K562 (cell line): ENCODE data around the gene TMEM131L. TPM values are rescaled to one million over a fixed set of nuclear protein-coding genes. Genes with fewer than 3 reads are reported as not detected.

Experiments
- ATAC-seq: fragments of 200-7000 bp; cut with Tn5 transposase; 3 replicates; pipeline ENCODE4 v1.9.1; 2020; ENCODE audit warnings: moderate library complexity
- BruUV-seq: library from RNA; stranded (reverse); fragments of 400-500 nt; replicated peaks from 2 replicates; lab custom pipeline; 2021; lab: Mats Ljungman, UMichigan
- CTCF ChIA-PET: fragments of 300-600 bp; formaldehyde crosslinking; extraction: SDS; loops from one replicate; lab custom pipeline; 2021; ENCODE audit warnings: low intra/inter-chr PET ratio; lab: Yijun Ruan, JAX
- POLR2A ChIA-PET: fragments of 300-600, 350-650 bp; sonication (Branson Sonifier 250); formaldehyde crosslinking; extraction: SDS; loops from one replicate; lab custom pipeline; 2021; ENCODE audit warnings: antibody characterized with exemption, inconsistent platforms; lab: Yijun Ruan, JAX
- DNase-seq, 4 experiments: peaks; one replicate each; pipeline versions ENCODE4 v3.0.0 to v3.0.0-alpha.2; 2011 to 2018; ENCODE audit warnings: low spot score in 3 of 4, mixed read lengths in 3 of 4; ENCODE audit errors: extremely low read depth in 1 of 4
- FAIRE-seq: peaks from 2 replicates; lab custom pipeline; 2011; peaks lifted over from hg19 to GRCh38; lab: Jason Lieb, UNC
- H2AFZ ChIP-seq: 2 replicates; pipeline ENCODE4 v1.6.0; 2011; ENCODE audit warnings: low read depth, low read length, control low read depth, inconsistent platforms
- H3K27ac ChIP-seq: fragments of 200-600 bp; 3 replicates; pipeline ENCODE4 v1.8.0; 2011; ENCODE audit warnings: low read depth, mild to moderate bottlenecking, control low read depth, inconsistent platforms, low read length, moderate library complexity, mixed read lengths; ENCODE audit errors: extremely low read depth
- H3K27me3 ChIP-seq, 2 experiments: fragments of 300-600 bp in 1 of 2; 2 replicates in 1 of 2; 3 replicates in 1 of 2; pipeline versions ENCODE4 v1.6.0 to v1.8.0; 2011; ENCODE audit warnings: inconsistent platforms in 2 of 2, low read length in 2 of 2, mild to moderate bottlenecking in 1 of 2, mixed read lengths in 1 of 2, moderate library complexity in 1 of 2; ENCODE audit not compliant: control insufficient read depth in 2 of 2, insufficient read depth in 2 of 2
- H3K36me3 ChIP-seq: fragments of 300-600 bp; 3 replicates; pipeline ENCODE4 v1.8.0; 2011; ENCODE audit warnings: mild to moderate bottlenecking, low read length, inconsistent platforms; ENCODE audit not compliant: control insufficient read depth, insufficient read depth
- H3K4me1 ChIP-seq, 2 experiments: fragments of 200-600 bp in 1 of 2; replicated peaks in 1 of 2; 2 replicates in 1 of 2; 3 replicates in 1 of 2; pipeline versions ENCODE4 v1.5.1 to v1.8.0; 2011; ENCODE audit warnings: inconsistent platforms in 2 of 2, low read length in 2 of 2, mild to moderate bottlenecking in 1 of 2, mixed read lengths in 1 of 2, moderate library complexity in 1 of 2; ENCODE audit not compliant: control insufficient read depth in 2 of 2, insufficient read depth in 2 of 2
- H3K4me2 ChIP-seq: 2 replicates; pipeline ENCODE4 v1.6.1; 2011; ENCODE audit warnings: low read length, control low read depth, inconsistent platforms, mixed read lengths; ENCODE audit not compliant: insufficient read depth
- H3K4me3 ChIP-seq: fragments of 200-600 bp; sonication (generic), shearing (Covaris generic); 2 replicates; pipeline ENCODE4 v1.5.1; 2016; ENCODE audit warnings: control low read depth, inconsistent platforms
- H3K79me2 ChIP-seq: fragments of 200-600 bp; 3 replicates; pipeline ENCODE4 v1.8.0; 2011; ENCODE audit warnings: low read length, inconsistent platforms; ENCODE audit not compliant: control insufficient read depth, insufficient read depth
- H3K9ac ChIP-seq, 2 experiments: 2 replicates each; pipeline versions ENCODE4 v1.6.0 to v1.6.1; 2011; ENCODE audit warnings: low read depth in 2 of 2, low read length in 2 of 2, control low read depth in 1 of 2, inconsistent platforms in 1 of 2, mild to moderate bottlenecking in 1 of 2, mixed read lengths in 1 of 2; ENCODE audit not compliant: insufficient read depth in 1 of 2
- H3K9me1 ChIP-seq: one replicate; pipeline ENCODE4 v1.6.0; 2011; ENCODE audit warnings: inconsistent platforms, mild to moderate bottlenecking, low read length, moderate library complexity; ENCODE audit not compliant: control insufficient read depth, insufficient read depth
- H3K9me3 ChIP-seq: replicated peaks from 2 replicates; pipeline ENCODE4 v1.5.1; 2011; ENCODE audit warnings: low read depth, low read length, inconsistent platforms; ENCODE audit not compliant: control insufficient read depth, insufficient read depth
- H4K20me1 ChIP-seq: replicated peaks from 2 replicates; pipeline ENCODE4 v1.6.1; 2011; ENCODE audit warnings: low read length, inconsistent platforms, mixed read lengths; ENCODE audit not compliant: control insufficient read depth, insufficient read depth
- AFF1 ChIP-seq, 2 experiments: fragments of 450-650 bp; IDR thresholded peaks; 2 replicates each; pipeline ENCODE4 v1.6.1; 2018; ENCODE audit warnings: mild to moderate bottlenecking in 2 of 2, low read depth in 1 of 2; ENCODE audit not compliant: partially characterized antibody in 2 of 2
- BCL6 ChIP-seq: fragments of 250-450 bp; sonication (Bioruptor Pico); IDR thresholded peaks from 2 replicates; pipeline ENCODE4 v1.4.0; 2020
- BCLAF1 ChIP-seq, 2 experiments: fragments of 450-650 bp in 1 of 2; IDR thresholded peaks; 2 replicates each; pipeline ENCODE4 v1.6.1; 2011 to 2017; ENCODE audit warnings: low read depth in 2 of 2, antibody characterized with exemption in 1 of 2, borderline replicate concordance in 1 of 2, low read length in 1 of 2, mild to moderate bottlenecking in 1 of 2, mixed read lengths in 1 of 2; ENCODE audit not compliant: control insufficient read depth in 1 of 2
- FIP1L1 ChIP-seq: fragments of 200-400 bp; formaldehyde crosslinking; IDR thresholded peaks from 2 replicates; pipeline ENCODE4 v1.6.1; 2018; ENCODE audit warnings: mild to moderate bottlenecking, low read depth, low read length; ENCODE audit not compliant: poor library complexity, severe bottlenecking
- MTA3 ChIP-seq: fragments of 450-650 bp; formaldehyde crosslinking; IDR thresholded peaks from 2 replicates; pipeline ENCODE4 v1.6.1; 2017; ENCODE audit warnings: mild to moderate bottlenecking, borderline replicate concordance
- NBN ChIP-seq: fragments of 450-650 bp; IDR thresholded peaks from 2 replicates; pipeline ENCODE4 v1.6.1; 2016; ENCODE audit warnings: low read depth, mild to moderate bottlenecking
- PRMT5 ChIP-seq: sonication (generic); formaldehyde crosslinking; IDR thresholded peaks from 2 replicates; pipeline ENCODE4 v1.5.0; 2020; ENCODE audit warnings: missing genetic modification reagents
- SPI1 ChIP-seq: IDR thresholded peaks from 2 replicates; pipeline ENCODE4 v1.6.1; 2011; ENCODE audit warnings: low read depth, low read length, control low read depth, borderline replicate concordance
- TAF1 ChIP-seq: IDR thresholded peaks from 2 replicates; pipeline ENCODE4 v1.6.1; 2011; ENCODE audit warnings: mild to moderate bottlenecking, low read length, moderate library complexity; ENCODE audit not compliant: insufficient read depth, control insufficient read depth, severe bottlenecking; ENCODE audit errors: extremely low read depth
- THAP7 ChIP-seq: fragments of 250-450 bp; sonication (Bioruptor Pico); IDR thresholded peaks from 2 replicates; pipeline ENCODE4 v1.5.0; 2021
- TRIM25 ChIP-seq: fragments of 450-650 bp; IDR thresholded peaks from 2 replicates; pipeline ENCODE4 v1.7.0; 2016; ENCODE audit warnings: borderline replicate concordance
- ZNF212 ChIP-seq: fragments of 450-650 bp; formaldehyde crosslinking; IDR thresholded peaks from 2 replicates; pipeline ENCODE4 v1.4.0; 2020; ENCODE audit warnings: mild to moderate bottlenecking
- ZSCAN29 ChIP-seq: fragments of 450-650 bp; IDR thresholded peaks from 2 replicates; pipeline ENCODE4 v1.6.1; 2017
- WGBS: fragments of 100-300 bp; shearing (Covaris generic); methylation state at CpG from one replicate; pipeline ENCODE4 v1.1.6; 2016; ENCODE audit warnings: low coverage, mixed read lengths; ENCODE audit not compliant: insufficient coverage; ENCODE audit errors: missing lambda C conversion rate; 5-methylcytosine and 5-hydroxymethylcytosine counted together
- in situ Hi-C: fragments of 300-500 bp; cut with MboI; formaldehyde crosslinking; loops from 4 replicates; pipeline ENCODE4 v1.15.0; 2018; ENCODE audit warnings: inconsistent platforms, mixed read lengths
- intact Hi-C: fragments of 100-400 bp; cut with micrococcal nuclease; formaldehyde crosslinking; loops from 2 replicates; pipeline ENCODE4 v1.14.2; 2022
- polyA plus RNA-seq, 8 experiments: library from polyadenylated mRNA; depleted of rRNA in 4 of 8; stranded (reverse) in 5 of 8; unstranded in 3 of 8; fragments of >200 nt; fragmentation: Nextera tagmentation in 2 of 8; fragmentation: Illumina TruSeq in 1 of 8; extraction: Ambion mirVana in 2 of 8; extraction: Trizol in 1 of 8; gene quantifications; 2 replicates each; pipeline versions ENCODE4 v1.2.1 to v1.2.3, GENCODE V29; 2011 to 2014; ENCODE audit warnings: inconsistent platforms in 1 of 8, missing spikeins in 1 of 8
- total RNA-seq, 7 experiments: library from RNA; depleted of rRNA in 6 of 7; stranded (reverse); fragments of >200 nt in 6 of 7; fragmentation: Illumina TruSeq in 2 of 7; extraction: Trizol in 2 of 7; gene quantifications; 2 replicates each; pipeline versions ENCODE4 v1.2.1 to v1.2.3, GENCODE V29; 2011 to 2021; ENCODE audit warnings: low replicate concordance in 1 of 7

Gene TMEM131L
- total and polyA plus RNA-seq, 9 of the 15 experiments (the other 6 are each of a cell fraction or from before 2014, with no cell fraction given) = 1.2 to 20.8 (median 12.9) TPM

- no peaks in the 10 kb centered on the region for H3K36me3 ChIP-seq
- H3K79me2 ChIP-seq = no peaks in the 10 kb centered on the region
- intact Hi-C loops (no loop called here), in situ Hi-C loops (no loop called here)
- H3K9ac ChIP-seq = no peak overlapping the region
- no peak overlapping the region for H3K4me2 ChIP-seq
- no peak overlapping the region for H3K27ac ChIP-seq
- WGBS = 0% methylated on average over 1 of the region's 1 CpG
- no peaks in the 10 kb centered on the region; the same call in 1 of the 2 replicates for H3K9me3 ChIP-seq
- peaks cover 0 to 2% of the 10 kb centered on the region in 2 experiments; a peak in 1 of 5 replicates for H3K27me3 ChIP-seq
- ChIA-PET POLR2A (no interaction called here), CTCF (no interaction called here)
- no peaks in the 10 kb centered on the region for H3K9me1 ChIP-seq
- ATAC-seq = no peak
- no peak overlapping the region for H2AFZ ChIP-seq
- no peak overlapping the region for H3K4me3 ChIP-seq
- DNase-seq = no peak
- no peaks in the 10 kb centered on the region for H4K20me1 ChIP-seq
- no peak for FAIRE-seq
- no peaks in the 10 kb centered on the region for H3K4me1 ChIP-seq
- no TSS peak for BruUV-seq
- no peak for TF ChIP-seq THAP7
- TF ChIP-seq BCL6 = no peak
- TF ChIP-seq SPI1 = no peak
- no peak for TF ChIP-seq TRIM25
- no peak for TF ChIP-seq NBN
- no peak for TF ChIP-seq AFF1 (IDR thresholded peaks at IDR 0.05; ENCODE audit: low read depth in 1 of 2, partially characterized antibody in 2 of 2)
- TF ChIP-seq ZNF212 = no peak
- TF ChIP-seq FIP1L1 = no peak
- no peak for TF ChIP-seq TAF1
- TF ChIP-seq ZSCAN29 = no peak
- no peak for TF ChIP-seq PRMT5 (CRISPR knock-in tag)
- TF ChIP-seq BCLAF1 (IDR thresholded peaks at IDR 0.05; ENCODE audit: borderline replicate concordance in 1 of 2, control insufficient read depth in 1 of 2, low read depth in 2 of 2, low read length in 1 of 2) = no peak
- no peak for TF ChIP-seq MTA3
Measured at GRCh38 chr4:153676984-153677383, 210.8 kb downstream of the TMEM131L start.
